ENCODE data around the gene ABCA2. TPM values are rescaled to one million over a fixed set of nuclear protein-coding genes. Genes with fewer than 3 reads are reported as not detected.

Gene ABCA2
- total RNA-seq, 1 donor from 2014 or later: 102 TPM

DNA sequence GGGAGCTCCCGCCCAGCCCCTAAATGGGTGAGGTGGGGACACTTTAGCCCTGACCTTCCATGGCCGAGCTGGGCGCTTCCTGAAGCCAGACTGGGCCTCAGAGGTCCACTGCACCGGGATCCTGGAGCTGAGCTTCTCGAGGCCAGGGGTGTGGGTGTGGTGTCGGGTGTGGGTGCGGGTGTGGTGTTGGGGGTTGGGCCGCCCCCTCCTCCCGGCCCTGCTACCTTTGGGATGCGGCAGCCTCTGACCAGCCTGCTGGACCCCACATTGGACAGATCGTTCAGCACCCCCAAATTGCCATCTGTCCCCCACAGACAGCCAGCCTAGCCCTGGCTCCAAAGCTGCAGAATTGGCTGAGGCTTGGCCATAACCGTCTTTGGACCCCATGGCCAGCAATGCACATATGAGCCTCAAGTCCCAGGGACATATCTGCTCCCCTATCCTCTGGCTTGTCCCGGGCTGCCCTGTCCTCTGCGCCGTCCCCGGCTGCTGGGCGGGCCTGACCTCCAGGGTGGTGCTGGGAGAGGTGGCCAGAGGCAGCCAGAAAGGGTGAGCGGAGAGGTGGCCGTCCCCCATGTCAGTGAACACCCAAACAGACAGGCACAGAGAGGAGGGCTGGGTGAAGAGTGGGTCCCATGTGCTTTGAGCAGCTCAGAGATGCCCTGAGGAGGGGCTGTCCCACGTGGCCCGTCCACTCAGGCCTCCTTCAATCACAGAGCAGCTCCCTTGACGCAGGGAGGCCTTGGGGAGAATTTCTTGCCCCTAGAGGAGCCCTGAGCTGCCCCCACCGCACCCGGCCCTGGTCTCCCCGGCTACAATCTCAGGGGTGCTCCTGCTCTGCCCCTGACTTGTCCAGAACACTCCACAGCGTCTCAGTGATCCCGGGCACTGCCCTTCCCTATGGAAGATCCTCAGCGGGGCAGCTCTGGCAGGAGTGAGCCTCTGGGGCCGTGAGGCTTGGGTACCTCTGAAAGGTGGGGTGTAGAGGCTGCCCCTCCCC, 54.1 kb downstream of the ABCA2 start:
- H3K36me3 ChIP-seq: no peaks in the 10 kb centered on the region
- no peaks in the 10 kb centered on the region for H3K27me3 ChIP-seq
- no peaks in the 10 kb centered on the region for H3K9me3 ChIP-seq
- intact Hi-C loops (cut with DNase I): no loop called here
- DNase-seq (ENCODE audit: low spot score in 2 of 2): no peak
- peaks cover 7 to 8% of the 10 kb centered on the region in 2 donors for H3K4me1 ChIP-seq
- H3K4me3 ChIP-seq: no peak overlapping the region
- H3K27ac ChIP-seq: no peak overlapping the region
- no peak for TF ChIP-seq CTCF (IDR thresholded peaks at IDR 0.05)

DNA sequence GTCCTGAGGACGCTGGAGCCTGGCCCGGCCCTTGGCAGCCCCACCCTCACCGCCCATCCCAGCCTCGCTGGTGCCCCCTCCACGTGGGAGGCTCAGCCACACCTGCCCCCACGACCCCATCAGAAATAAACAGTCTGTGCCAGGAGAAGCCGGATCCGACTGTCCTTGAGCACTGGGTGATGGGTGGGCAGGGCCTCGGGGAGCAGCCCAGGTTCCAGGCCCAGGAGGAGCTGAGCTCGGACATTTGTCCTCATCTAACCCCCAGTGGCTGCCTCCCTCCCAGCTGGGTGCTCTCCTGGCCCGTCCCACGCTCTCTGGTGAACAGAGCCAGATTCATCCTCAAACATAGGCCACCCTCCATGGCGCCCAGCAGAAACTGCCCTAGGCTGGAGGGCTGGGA, 55.3 kb downstream of the ABCA2 start:
- H3K36me3 ChIP-seq: no peaks in the 10 kb centered on the region
- H3K27me3 ChIP-seq: no peaks in the 10 kb centered on the region
- no peaks in the 10 kb centered on the region for H3K9me3 ChIP-seq
- no peak overlapping the region for H3K27ac ChIP-seq
- TF ChIP-seq CTCF (IDR thresholded peaks at IDR 0.05): no peak
- H3K4me3 ChIP-seq: no peak overlapping the region
- intact Hi-C loops (cut with DNase I): no loop called here
- H3K4me1 ChIP-seq: peaks cover 3% of the 10 kb centered on the region in 2 donors
- DNase-seq (ENCODE audit: low spot score in 2 of 2): no peak

DNA sequence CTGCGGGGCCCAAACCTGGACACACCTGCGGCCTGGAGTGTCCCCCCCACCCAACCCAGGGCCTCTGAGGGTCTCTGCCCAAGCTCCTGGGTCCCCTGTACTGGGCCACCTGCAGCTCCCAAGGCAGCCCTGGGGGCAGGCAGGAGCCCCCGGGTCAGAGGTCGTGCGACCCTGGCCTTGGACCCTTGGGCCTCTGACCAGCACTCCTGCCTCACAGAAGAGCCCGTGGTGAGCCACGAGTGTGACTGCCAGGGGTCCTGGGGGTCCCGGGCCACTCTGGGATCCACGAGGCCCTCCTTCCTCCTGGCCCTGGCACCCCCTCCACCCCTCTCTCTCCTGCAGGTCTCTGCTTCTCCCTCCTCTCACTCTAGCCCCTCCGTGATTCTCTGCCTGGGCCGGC, 55.7 kb downstream of the ABCA2 start:
- Histone ChIP-seq H3K4me1 (no peaks in the 10 kb centered on the region), H3K27ac (no peak overlapping the region), H3K27me3 (no peaks in the 10 kb centered on the region)

GRCh38 chr9:136971746-136972145, 56.3 kb downstream of the ABCA2 start:
- H3K27ac ChIP-seq: no peak overlapping the region
- intact Hi-C loops (cut with DNase I): no loop called here
- no peaks in the 10 kb centered on the region for H3K4me1 ChIP-seq
- no peaks in the 10 kb centered on the region for H3K9me3 ChIP-seq
- no peaks in the 10 kb centered on the region for H3K36me3 ChIP-seq
- H3K4me3 ChIP-seq: no peak overlapping the region
- H3K27me3 ChIP-seq: no peaks in the 10 kb centered on the region
- no peak for TF ChIP-seq CTCF (IDR thresholded peaks at IDR 0.05)
- DNase-seq (ENCODE audit: low spot score in 2 of 2): no peak

More for the DNA sequence above, 55.7 kb downstream of the ABCA2 start:
- intact Hi-C loops (cut with DNase I): no loop called here
- TF ChIP-seq CTCF (IDR thresholded peaks at IDR 0.05): no peak
- H3K36me3 ChIP-seq: no peaks in the 10 kb centered on the region
- no peak for DNase-seq (ENCODE audit: low spot score in 2 of 2)
- H3K4me3 ChIP-seq: no peak overlapping the region
- H3K9me3 ChIP-seq: no peaks in the 10 kb centered on the region

- no peak for TF ChIP-seq CTCF (IDR thresholded peaks at IDR 0.05)
- H3K9me3 ChIP-seq: no peaks in the 10 kb centered on the region
- no peaks in the 10 kb centered on the region for H3K27me3 ChIP-seq
- H3K27ac ChIP-seq: no peak overlapping the region
- H3K4me3 ChIP-seq: no peak overlapping the region
- no peaks in the 10 kb centered on the region for H3K36me3 ChIP-seq
- intact Hi-C loops (cut with DNase I): no loop called here
- H3K4me1 ChIP-seq: no peaks in the 10 kb centered on the region
- no peak for DNase-seq (ENCODE audit: low spot score in 2 of 2)
These were observed 57.7 kb downstream of the ABCA2 start for GRCh38 chr9:136970361-136970760.

All from ascending aorta (tissue), 2 donors.